HFFc6 (cell line): ENCODE data around the gene ADGRB3. TPM values are rescaled to one million over a fixed set of nuclear protein-coding genes. Genes with fewer than 3 reads are reported as not detected.

Experiments used
- DNase-seq: peaks from one replicate; pipeline ENCODE4 v3.0.0-alpha.2; 2018
- H3K27ac Mint-ChIP-seq: 2 replicates; pipeline ENCODE4 v1.8.0; 2020; ENCODE audit warnings: mild to moderate bottlenecking, mixed read lengths
- H3K27me3 Mint-ChIP-seq: 2 replicates; pipeline ENCODE4 v1.8.0; 2021; ENCODE audit warnings: mild to moderate bottlenecking, moderate library complexity, mixed read lengths; ENCODE audit not compliant: insufficient read depth
- H3K36me3 Mint-ChIP-seq: 2 replicates; pipeline ENCODE4 v1.8.0; 2021; ENCODE audit warnings: low read depth, mixed read lengths
- H3K4me1 Mint-ChIP-seq: 2 replicates; pipeline ENCODE4 v1.8.0; 2020; ENCODE audit warnings: low read depth, mixed read lengths
- H3K4me3 Mint-ChIP-seq: 2 replicates; pipeline ENCODE4 v1.8.0; 2020; ENCODE audit warnings: mild to moderate bottlenecking, moderate library complexity, mixed read lengths
- H3K9me3 Mint-ChIP-seq: 2 replicates; pipeline ENCODE4 v1.8.0; 2020; ENCODE audit warnings: mild to moderate bottlenecking, mixed read lengths
- CTCF ChIP-seq: fragments of 200-600 bp; sonication (generic); IDR thresholded peaks from 2 replicates; pipeline ENCODE4 v1.5.0; 2021; ENCODE audit warnings: antibody characterized with exemption, mild to moderate bottlenecking
- total RNA-seq, 6 experiments: library from RNA; stranded (reverse); fragmentation: NEBNext Ultra II Directional; extraction: Animal tissue kit (Norgen Biotek cat#: 25700); gene quantifications; 2 replicates in 1 of 6; 3 replicates in 5 of 6; pipeline ENCODE4 v1.2.3, GENCODE V29; 2021

Gene ADGRB3
- total RNA-seq, 6 experiments from 2014 or later: 0.05 to 0.07 (median 0.05) TPM; not detected in 3

- Mint-ChIP-seq H3K27me3 (no peaks in the 10 kb centered on the region; the same call in 1 of the 2 replicates), H3K36me3 (no peaks in the 10 kb centered on the region), H3K4me1 (no peaks in the 10 kb centered on the region), H3K27ac (no peak overlapping the region), H3K9me3 (peaks cover 4% of the 10 kb centered on the region), H3K4me3 (no peak overlapping the region)
- DNase-seq: no peak
- no peak for TF ChIP-seq CTCF
Observed at GRCh38 chr6:69084746-69085335, 449.8 kb downstream of the ADGRB3 start.

GRCh38 chr6:69086689-69087088 lies 451.6 kb downstream of the ADGRB3 start:
- Mint-ChIP-seq H3K9me3 (peaks cover 18% of the 10 kb centered on the region), H3K36me3 (no peaks in the 10 kb centered on the region), H3K4me3 (no peak overlapping the region), H3K4me1 (no peaks in the 10 kb centered on the region), H3K27me3 (no peaks in the 10 kb centered on the region; the same call in 1 of the 2 replicates), H3K27ac (no peak overlapping the region)
- TF ChIP-seq CTCF: no peak
- DNase-seq: no peak

- Mint-ChIP-seq H3K27ac (no peak overlapping the region), H3K4me3 (no peak overlapping the region), H3K9me3 (peaks cover 28% of the 10 kb centered on the region), H3K4me1 (no peaks in the 10 kb centered on the region), H3K36me3 (no peaks in the 10 kb centered on the region), H3K27me3 (no peaks in the 10 kb centered on the region)
- DNase-seq: no peak
- TF ChIP-seq CTCF: no peak
Observed at GRCh38 chr6:69089539-69089938, 454.5 kb downstream of the ADGRB3 start.

GRCh38 chr6:69090132-69090531 lies 455.1 kb downstream of the ADGRB3 start:
- no peak for DNase-seq
- Mint-ChIP-seq H3K27ac (no peak overlapping the region), H3K27me3 (no peaks in the 10 kb centered on the region), H3K4me3 (no peak overlapping the region), H3K4me1 (no peaks in the 10 kb centered on the region), H3K36me3 (no peaks in the 10 kb centered on the region), H3K9me3 (peaks cover 28% of the 10 kb centered on the region)
- TF ChIP-seq CTCF: no peak

- TF ChIP-seq CTCF: no peak
- no peak overlapping the region for H3K27ac Mint-ChIP-seq
- DNase-seq: no peak
- peaks cover 25% of the 10 kb centered on the region for H3K9me3 Mint-ChIP-seq
- no peak overlapping the region for H3K4me3 Mint-ChIP-seq
- no peaks in the 10 kb centered on the region for H3K4me1 Mint-ChIP-seq
- no peaks in the 10 kb centered on the region for H3K27me3 Mint-ChIP-seq
- no peaks in the 10 kb centered on the region for H3K36me3 Mint-ChIP-seq
Observed at GRCh38 chr6:69096681-69097080, 461.6 kb downstream of the ADGRB3 start.
